ENCODE measurements around the gene TMOD3. TPM values are rescaled to one million over a fixed set of nuclear protein-coding genes. Genes with fewer than 3 reads are reported as not detected.

Gene TMOD3
- total RNA-seq, 2 donors from 2014 or later: 9.2 to 11.2 TPM

GRCh38 chr15:51935466-51936104 lies 106.1 kb downstream of the TMOD3 start:
- no peaks in the 10 kb centered on the region for H3K9me3 ChIP-seq
- H3K27me3 ChIP-seq: no peaks in the 10 kb centered on the region
- H3K4me1 ChIP-seq: no peaks in the 10 kb centered on the region
- no peak for DNase-seq
- H3K36me3 ChIP-seq (replicated peaks in 1 of 2; ENCODE audit: insufficient read depth in 1 of 2, low read depth in 2 of 2): no peaks in the 10 kb centered on the region
- TF ChIP-seq CTCF (IDR thresholded peaks at IDR 0.05) (no peak), POLR2A (IDR thresholded peaks at IDR 0.05) (no peak)
- no peak overlapping the region for H3K4me3 ChIP-seq
- 81 to 85% methylated on average over 5 of the region's 5 CpGs for WGBS, 2 donors
- intact Hi-C loops (cut with DNase I): no loop called here
- no peak for ATAC-seq
- no peak overlapping the region for H3K27ac ChIP-seq

- H3K27ac ChIP-seq: no peak overlapping the region
- WGBS, 2 donors: 76 to 81% methylated on average over 2 of the region's 2 CpGs
- ATAC-seq (no peak), DNase-seq (no peak)
- no peaks in the 10 kb centered on the region for H3K36me3 ChIP-seq (replicated peaks in 1 of 2; ENCODE audit: insufficient read depth in 1 of 2, low read depth in 2 of 2)
- H3K27me3 ChIP-seq: no peaks in the 10 kb centered on the region
- H3K4me1 ChIP-seq: no peaks in the 10 kb centered on the region
- H3K9me3 ChIP-seq: no peaks in the 10 kb centered on the region
- H3K4me3 ChIP-seq: no peak overlapping the region
- TF ChIP-seq CTCF (IDR thresholded peaks at IDR 0.05) (no peak), POLR2A (IDR thresholded peaks at IDR 0.05) (no peak)
- intact Hi-C loops (cut with DNase I): no loop called here
Observed at GRCh38 chr15:51936105-51936478, 106.6 kb downstream of the TMOD3 start.

- 83 to 85% methylated on average over 3 of the region's 3 CpGs for WGBS, 2 donors
- TF ChIP-seq POLR2A (IDR thresholded peaks at IDR 0.05) (no peak), CTCF (IDR thresholded peaks at IDR 0.05) (no peak)
- Histone ChIP-seq H3K27ac (no peak overlapping the region), H3K4me3 (no peak overlapping the region), H3K36me3 (replicated peaks in 1 of 2; ENCODE audit: insufficient read depth in 1 of 2, low read depth in 2 of 2) (no peaks in the 10 kb centered on the region), H3K27me3 (no peaks in the 10 kb centered on the region), H3K4me1 (no peaks in the 10 kb centered on the region), H3K9me3 (no peaks in the 10 kb centered on the region)
- intact Hi-C loops (cut with DNase I): no loop called here
- ATAC-seq (no peak), DNase-seq (no peak)
Observed at GRCh38 chr15:51938286-51938685, 108.8 kb downstream of the TMOD3 start.

GRCh38 chr15:51939216-51939615 lies 109.8 kb downstream of the TMOD3 start:
- no peak overlapping the region for H3K27ac ChIP-seq
- H3K4me1 ChIP-seq: no peaks in the 10 kb centered on the region
- DNase-seq: no peak
- no peak for TF ChIP-seq CTCF (IDR thresholded peaks at IDR 0.05)
- TF ChIP-seq POLR2A (IDR thresholded peaks at IDR 0.05): no peak
- intact Hi-C loops (cut with DNase I): no loop called here
- no peaks in the 10 kb centered on the region for H3K36me3 ChIP-seq (replicated peaks in 1 of 2; ENCODE audit: insufficient read depth in 1 of 2, low read depth in 2 of 2)
- H3K4me3 ChIP-seq: no peak overlapping the region
- no peak for ATAC-seq
- H3K27me3 ChIP-seq: no peaks in the 10 kb centered on the region
- H3K9me3 ChIP-seq: no peaks in the 10 kb centered on the region

GRCh38 chr15:51947124-51947523 lies 117.7 kb downstream of the TMOD3 start:
- intact Hi-C loops (cut with DNase I): no loop called here

More at GRCh38 chr15:51947124-51947523, 117.7 kb downstream of the TMOD3 start:
- no peak for ATAC-seq
- no peaks in the 10 kb centered on the region for H3K4me1 ChIP-seq
- TF ChIP-seq POLR2A (IDR thresholded peaks at IDR 0.05) (no peak), CTCF (IDR thresholded peaks at IDR 0.05) (no peak)
- no peak for DNase-seq
- H3K27me3 ChIP-seq: no peaks in the 10 kb centered on the region
- no peaks in the 10 kb centered on the region for H3K9me3 ChIP-seq
- H3K27ac ChIP-seq: no peak overlapping the region
- no peak overlapping the region for H3K4me3 ChIP-seq
- H3K36me3 ChIP-seq (replicated peaks in 1 of 2; ENCODE audit: insufficient read depth in 1 of 2, low read depth in 2 of 2): peaks cover 0 to 28% of the 10 kb centered on the region in 2 donors
- 36 to 73% methylated on average over 2 of the region's 2 CpGs for WGBS, 2 donors

Data from body of pancreas (tissue), 4 donors.